HG03521 (cell line): ENCODE results near the gene FAM13C.
"Not testable (repeated sequence)": the region's sequence is repeated elsewhere in the genome, so short reads cannot be mapped to it uniquely, and the experiment has no call there.

ENCODE experiments used
- ATAC-seq: cut with Tn5 transposase; IDR thresholded peaks from one replicate; pipeline ENCODE4 v1.9.1; 2021; ENCODE audit warnings: mild to moderate bottlenecking, moderate library complexity; ENCODE audit not compliant: unreplicated experiment

Gene FAM13C

DNA sequence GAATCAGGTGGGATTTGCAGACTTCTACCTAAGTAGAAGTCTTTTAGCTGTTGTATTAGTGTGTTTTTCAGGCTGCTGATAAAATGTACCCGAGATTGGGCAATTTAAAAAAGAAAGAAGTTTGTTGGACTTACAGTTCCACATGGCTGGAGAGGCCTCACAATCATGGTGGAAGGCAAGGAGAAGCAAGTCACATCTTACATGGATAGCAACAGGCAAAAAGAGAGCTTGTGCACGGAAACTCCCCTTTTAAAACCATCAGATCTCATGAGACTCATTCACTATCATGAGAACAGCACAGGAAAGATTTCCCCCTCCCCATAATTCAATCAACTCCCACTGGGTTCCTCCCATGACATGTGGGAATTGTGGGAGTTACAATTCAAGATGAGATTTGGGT is 123.2 kb downstream of the FAM13C start:
- not testable (repeated sequence) for ATAC-seq

DNA sequence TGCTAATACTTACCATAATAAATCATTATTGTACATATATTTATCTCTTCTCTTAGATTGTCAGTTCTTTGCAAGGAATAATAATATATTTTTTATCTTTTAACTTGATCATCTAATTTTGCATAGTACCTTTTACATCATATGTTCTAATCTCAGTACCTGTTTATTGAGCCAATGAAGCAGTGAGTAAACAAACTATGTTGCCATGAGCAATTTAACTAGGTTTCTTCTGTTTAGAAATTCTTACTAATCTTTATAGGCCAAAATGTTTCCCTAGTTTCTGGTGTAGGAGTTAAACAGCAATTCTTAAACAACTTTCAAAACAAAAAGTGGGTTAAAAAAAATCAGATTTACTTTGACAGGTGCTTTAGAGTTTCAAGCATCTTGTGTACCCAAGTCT is 124.6 kb downstream of the FAM13C start:
- no peak for ATAC-seq

DNA sequence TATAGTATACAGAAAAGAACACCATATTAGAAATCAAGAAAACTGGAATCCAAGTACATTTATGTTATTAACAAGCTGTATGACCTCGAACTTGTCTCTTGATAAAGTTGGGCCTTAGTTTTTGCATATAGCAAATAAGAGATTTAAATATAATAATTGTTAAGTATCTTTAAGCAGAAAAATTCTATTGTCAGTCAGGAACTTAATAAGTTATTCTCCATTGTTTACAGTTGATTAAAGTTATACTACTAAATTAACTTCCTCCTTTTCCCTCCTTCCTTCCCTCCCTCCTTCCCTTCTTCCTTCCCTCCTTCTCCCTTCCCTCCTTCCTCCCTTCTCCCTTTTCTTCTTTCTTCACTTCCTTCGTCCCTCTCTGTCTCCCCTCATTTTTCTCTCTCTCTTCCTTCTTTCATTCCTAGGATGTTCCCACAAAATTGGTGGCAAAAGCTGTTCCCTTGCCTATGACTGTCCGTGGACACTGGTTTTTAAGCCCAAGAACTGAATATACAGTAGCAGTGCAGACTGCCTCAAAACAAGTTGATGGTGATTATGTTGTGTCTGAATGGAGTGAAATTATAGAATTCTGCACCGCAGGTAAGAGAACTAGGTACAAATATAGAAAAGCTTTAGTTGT is 126.2 kb downstream of the FAM13C start:
- no peak for ATAC-seq

DNA sequence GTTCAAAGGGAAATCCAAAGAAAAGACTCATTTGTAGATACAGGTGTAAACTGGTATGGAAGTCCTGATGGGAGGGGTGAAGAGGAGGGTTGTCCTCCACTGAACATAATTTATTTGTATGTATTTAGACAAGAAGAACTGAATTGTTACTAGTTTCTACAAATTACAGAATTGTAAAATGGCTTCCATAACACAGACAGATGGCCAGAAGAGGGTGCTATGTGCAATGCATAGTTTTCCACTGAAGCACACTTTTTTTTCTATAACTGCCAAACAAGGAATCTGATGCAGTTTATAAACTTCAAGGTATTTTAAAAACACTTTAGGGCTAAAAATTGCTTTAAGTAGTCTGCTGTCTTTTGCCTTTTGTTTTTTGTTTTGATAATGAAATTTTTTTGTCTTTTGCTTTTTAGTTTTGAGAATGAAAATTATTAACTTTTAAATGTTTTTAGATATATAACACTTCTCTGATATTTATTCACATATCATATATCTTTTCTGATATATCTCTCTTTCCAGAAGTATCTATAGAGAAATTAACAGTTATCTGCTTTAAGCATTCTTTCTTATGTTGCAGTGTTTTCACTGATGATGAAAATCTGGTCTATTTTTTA is 127.4 kb downstream of the FAM13C start:
- ATAC-seq: no peak

DNA sequence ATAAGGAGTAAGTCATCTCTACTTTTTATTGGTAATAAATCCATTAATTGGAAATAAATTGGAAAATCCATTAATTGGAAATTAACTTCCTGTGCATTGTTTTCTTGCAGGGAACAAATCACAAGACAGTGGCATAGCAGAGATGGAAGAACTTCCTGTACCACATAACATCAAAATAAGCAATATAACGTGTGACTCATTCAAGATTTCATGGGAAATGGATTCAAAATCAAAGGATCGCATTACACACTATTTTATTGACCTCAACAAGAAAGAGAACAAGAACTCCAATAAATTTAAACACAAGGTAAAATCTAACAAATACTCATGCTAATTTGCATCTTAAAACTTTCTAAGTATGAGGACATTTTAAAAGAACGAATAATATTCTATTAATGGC is 128.2 kb downstream of the FAM13C start:
- no peak for ATAC-seq

DNA sequence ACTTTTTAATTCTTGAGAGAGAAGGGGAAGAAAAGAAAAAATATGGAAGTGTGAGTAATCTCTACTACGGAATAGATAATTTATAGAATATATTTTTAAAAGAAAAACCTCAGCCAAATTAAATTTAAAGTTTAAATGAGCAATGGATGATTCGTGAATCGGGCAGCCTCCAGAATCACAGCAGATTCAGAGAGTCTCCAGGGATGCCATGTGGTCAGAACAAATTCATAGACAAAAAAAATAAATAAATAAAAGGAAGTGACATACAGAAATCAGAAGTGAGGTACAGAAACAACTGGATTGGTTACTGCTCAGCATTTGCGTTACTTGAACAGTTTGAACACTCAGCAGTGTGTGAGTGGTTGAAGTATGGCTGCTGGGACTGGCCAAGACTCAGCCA is 132.9 kb downstream of the FAM13C start:
- ATAC-seq: no peak

DNA sequence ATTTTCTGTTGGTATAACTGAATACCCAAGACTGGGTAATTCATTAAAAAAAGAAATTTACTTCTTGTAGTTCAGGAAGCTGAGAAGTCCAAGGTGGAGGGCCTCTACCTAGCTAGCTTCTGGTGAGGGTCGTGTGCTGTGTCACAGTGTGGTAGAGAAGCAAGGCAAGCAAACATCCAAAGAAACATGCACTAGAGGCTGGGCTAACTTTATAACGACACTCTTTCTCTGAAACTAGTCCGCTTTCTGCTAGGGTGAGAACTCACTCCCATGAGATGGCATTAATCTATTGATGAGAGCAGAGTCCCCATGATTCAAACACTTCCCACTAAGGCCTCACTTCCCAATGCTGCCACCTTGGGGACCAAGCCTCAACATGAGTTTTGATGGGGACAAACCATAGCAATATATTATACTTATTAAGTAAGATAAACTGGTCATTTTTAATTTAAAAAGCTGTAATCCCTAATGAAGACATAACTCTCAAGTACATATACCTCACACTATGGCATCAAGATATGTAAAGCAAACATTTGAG is 135.1 kb downstream of the FAM13C start:
- no peak for ATAC-seq

DNA sequence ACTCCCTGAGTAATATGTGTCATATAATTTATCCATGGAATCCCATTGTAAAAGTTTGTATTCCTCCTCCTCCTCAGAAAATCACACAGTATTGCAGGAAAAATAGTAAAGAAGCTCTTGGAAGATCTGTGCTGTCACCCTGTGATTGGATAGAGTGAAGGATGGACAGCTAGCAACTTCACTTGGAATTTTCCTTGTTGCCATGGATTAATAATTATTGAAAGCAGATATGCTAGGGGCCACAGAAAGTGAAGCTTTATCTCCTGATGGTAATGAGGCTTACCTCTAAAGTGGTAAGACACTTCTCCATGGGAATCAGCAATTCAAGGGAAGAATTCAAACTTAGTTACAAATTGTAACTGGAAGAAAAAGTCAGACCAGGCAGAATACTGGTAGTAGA is 137.1 kb downstream of the FAM13C start:
- ATAC-seq: no peak

DNA sequence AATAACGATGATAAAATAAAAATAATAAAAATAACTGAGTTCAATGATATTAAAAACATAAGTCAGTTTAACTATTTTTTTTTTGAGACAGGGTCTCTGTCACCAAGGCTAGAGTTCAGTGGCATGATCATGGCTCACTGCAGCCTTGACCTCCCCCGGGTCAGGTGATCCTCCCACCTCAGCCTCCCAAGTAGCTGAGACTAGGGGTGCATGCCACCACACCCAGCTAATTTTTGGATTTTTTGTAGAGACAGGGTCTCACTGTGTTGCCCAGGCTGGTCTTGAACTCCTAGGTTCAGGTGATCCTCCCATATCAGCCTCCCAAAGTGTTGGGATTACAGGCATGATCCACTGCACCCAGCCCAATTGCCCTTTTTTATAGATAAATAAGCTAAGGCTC is 138.8 kb downstream of the FAM13C start:
- ATAC-seq: not testable (repeated sequence)

DNA sequence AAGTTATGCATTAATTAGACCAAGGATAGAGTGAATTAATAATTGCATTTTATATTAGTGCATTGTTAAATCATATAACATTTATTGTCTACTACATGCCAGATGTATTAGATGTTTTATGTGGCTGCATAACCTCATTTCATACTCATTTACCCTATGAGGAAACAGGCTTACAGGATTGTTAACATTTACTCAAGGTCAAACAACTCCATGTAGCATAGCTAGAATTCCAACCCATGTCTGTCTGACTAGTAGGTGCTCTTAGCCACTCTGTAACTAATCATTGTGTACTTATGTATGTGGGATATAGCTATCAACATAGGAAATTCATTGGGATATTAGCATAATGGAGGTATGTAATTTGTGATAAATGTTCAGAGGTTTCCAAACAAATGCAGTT is 139.6 kb downstream of the FAM13C start:
- no peak for ATAC-seq

DNA sequence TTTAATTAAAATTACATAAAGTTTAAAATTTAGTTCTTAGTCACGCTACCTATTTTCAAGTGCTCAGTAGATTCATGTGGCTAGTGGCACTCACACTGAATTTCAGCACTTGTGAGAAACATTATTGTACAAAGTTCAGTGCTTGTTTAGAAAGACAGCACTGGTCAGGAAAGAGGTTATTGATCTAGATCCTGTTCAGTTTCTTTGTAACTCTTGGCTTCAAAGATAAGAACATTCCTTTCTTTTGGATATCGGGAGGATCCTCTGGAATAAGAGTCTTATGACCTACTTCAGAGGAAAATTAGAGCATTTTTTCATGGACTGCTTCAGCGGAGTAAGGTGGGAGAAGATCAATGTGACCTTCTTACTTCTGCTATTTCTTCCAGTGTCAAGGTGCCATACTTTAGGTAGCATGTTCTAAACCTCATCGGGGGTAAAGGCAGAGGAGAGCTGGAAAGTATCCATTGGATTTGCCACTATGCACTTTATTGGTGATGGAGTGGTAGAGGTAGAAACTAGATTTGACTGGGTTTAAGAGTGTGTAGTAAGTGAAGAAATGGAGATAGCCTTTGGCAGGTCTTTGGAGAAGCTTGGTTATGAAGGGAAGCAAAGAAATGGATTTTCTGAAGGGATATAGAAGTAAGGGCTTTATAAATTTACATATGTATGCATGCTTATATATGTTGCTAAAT is 146.0 kb downstream of the FAM13C start:
- ATAC-seq: no peak

DNA sequence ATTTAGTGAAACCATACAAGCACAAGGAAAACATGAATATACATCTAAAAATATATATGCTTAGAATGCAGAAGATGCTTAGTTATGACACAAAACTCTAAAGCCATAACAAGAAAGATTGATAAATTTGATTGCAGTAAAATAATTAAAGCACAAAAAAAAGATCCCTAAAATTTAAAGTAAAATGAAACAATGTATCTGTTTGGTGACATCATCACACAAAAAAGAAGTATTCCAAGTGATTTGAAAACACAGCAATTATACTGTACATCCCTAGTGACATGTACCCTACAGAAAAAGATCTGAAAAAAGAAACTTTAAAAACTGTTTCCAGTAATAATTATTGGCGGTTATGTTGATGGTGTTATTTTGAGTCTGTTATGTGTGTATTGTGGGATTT is 148.2 kb downstream of the FAM13C start:
- ATAC-seq: no peak

DNA sequence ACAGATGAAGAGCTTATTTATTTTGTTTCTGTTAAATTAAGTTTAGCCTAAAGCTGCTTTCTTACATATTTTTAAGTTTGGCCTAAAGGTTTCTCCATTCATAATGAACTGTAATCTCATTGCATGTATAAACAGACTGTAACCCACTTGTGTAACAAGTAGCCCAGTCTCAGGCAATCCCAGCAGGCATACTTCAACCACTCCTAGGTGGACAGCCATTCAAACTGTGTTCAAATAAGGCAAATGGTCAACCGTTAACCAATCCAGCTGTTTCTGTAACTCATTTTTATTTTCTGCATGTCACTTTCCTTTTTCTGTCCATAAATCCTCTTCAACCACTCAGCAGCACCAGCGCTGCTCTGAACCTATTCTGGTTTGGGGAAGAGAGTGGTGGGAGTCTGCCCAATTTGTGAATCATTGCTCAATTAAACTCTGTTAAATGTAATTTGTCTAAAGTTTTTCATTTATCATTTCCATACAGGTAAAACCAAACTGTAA is 150.0 kb downstream of the FAM13C start:
- no peak for ATAC-seq

DNA sequence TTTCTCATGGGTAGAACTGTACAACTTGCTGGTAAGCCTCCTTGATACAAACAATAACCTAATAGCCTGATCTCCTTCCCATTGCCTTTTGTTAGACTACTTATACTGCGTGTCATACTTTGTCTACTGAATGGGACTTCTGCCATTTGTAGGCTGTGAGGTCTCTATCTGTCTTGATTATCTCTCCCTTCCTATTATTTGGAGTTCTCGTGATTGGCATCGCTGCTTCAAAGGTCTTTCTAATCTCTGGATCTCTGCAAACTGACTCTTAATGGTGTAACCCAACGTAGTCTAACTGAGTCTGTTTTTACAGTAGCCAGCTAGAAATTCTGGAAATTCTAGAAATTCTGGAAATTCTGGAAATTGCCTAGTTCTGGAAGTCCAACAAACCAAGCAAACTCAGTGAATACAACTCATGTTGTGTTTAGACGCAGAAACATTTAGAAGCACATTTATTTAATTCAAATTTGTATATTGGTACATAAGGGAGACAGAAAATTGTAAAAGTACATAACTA is 156.1 kb downstream of the FAM13C start:
- ATAC-seq: no peak
